ENCODE data around the gene KIF1B. TPM values are rescaled to one million over a fixed set of nuclear protein-coding genes. Genes with fewer than 3 reads are reported as not detected.
"Not testable (repeated sequence)": the region's sequence is repeated elsewhere in the genome, so short reads cannot be mapped to it uniquely, and the experiment has no call there.

Gene KIF1B
- total RNA-seq, 2 donors from 2014 or later = 47.9 to 79.4 TPM

DNA sequence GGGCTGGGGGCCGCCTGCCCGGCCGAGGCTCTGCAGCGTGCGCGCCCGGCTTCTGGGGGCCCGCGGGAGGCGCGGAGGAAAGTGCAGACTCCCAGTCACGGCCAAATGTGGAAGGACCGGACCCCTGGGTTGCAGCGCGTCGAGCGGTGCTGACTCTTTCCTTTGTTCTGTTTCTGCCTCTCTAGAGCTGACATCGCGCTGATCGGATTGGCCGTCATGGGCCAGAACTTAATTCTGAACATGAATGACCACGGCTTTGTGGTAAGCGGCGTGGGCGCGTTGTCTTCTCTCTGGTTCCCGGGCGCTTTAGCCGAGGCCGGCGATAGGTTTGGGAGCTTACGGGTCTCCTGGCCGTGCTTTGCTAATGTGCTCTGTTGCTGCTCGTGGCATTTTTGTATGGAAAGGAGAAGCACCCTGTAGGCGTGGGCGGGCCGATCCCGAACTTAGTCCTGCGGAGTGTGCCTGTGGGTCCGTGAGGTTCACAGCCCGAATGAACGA is 189.1 kb downstream of the KIF1B start:
- intact Hi-C loops (cut with DNase I) = no loop called here
- peak; percentile 85 for DNase-seq (ENCODE audit: low spot score)

- intact Hi-C loops (cut with DNase I) = no loop called here
- no peak for DNase-seq (ENCODE audit: low spot score)
Observed at GRCh38 chr1:10400013-10400412, 189.6 kb downstream of the KIF1B start.

DNA sequence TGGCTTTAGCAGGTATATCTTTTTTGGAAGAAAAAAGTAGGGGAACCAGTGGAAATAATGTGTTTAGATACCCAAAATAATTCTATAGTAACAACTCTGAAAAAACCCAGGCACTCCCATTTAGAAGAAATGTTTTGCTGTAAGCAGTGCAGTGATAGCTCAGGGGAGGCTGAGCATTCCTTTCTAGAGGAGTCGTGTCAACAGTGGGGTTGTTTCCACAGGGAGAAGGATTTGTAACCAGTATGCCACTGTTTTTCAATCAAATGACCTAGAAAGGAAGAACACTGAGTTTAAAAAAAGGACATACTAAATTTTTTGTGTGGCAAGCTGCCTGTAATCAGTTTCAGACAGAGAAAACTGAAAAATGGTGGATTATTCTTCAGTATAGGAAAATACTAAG is 190.9 kb downstream of the KIF1B start:
- DNase-seq (ENCODE audit: low spot score) = no peak
- intact Hi-C loops (cut with DNase I) = no loop called here

DNA sequence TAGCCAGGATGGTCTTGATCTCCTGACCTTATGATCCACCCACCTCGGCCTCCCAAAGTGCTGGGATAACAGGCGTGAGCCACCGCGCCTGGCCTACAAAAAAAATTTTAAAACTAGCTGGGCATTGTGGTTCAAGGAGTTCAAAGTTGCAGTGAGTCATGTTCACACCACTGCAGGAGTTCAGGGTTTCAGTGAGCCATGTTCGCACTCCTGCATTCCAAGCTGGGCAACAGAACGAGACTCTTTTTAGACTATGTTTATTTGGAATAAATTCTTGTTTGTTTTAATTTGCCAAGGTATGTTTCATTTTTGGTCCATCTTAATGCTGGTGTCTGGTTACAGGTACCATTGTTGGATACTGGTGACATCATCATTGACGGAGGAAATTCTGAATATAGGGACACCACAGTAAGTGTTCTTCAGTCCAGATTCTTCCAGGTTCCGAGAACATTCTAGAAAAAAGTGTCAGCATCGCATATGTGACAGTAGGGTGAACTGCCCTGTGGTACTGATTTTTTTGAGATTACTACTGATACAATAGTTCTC is 192.4 kb downstream of the KIF1B start:
- no peak for DNase-seq (ENCODE audit: low spot score)
- intact Hi-C loops (cut with DNase I) = no loop called here

- intact Hi-C loops (cut with DNase I) = loop anchor here in 1 of 2 donors (2.0 kb wide), 1 partner anchor 486 kb away; no protein-coding TSS in a partner anchor
Observed at GRCh38 chr1:10407201-10407600, 196.8 kb downstream of the KIF1B start.

DNA sequence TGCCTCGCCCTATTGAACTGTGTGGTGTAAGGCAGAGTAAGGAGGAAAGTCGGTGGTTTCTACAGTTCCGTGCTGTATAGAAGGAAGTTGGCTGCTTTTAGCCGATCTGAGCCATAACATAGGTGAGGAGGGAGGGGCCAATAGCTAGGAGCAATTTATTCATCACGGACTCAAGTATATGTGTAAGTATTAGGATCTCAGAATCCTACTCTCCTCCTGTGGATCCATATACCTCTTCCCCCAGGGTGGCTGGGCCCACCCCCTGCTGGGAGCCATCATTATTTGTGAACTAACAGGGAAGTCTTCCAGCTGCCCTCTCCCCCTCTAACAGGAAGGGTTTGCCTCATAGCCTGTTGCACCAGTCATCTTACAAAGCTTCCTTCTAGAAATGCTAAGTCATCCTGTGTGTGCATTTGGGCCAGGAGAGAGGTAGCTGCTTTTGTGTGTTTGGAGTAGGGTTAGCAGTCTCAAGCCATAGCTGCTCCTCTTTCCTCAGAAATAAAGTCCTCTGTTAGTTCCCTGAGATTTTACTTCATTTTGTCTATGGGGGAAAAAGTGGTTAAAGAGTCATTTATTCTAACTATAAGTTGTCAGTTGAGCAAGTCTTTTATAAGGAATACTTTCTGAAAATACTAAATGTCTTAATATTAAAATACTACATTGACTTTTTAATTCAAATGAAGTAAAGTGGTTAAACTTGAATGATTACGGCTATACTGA is 205.0 kb downstream of the KIF1B start:
- DNase-seq (ENCODE audit: low spot score) = no peak
- intact Hi-C loops (cut with DNase I) = loop anchor here in 1 of 2 donors (1.0 kb wide), 1 partner anchor 35 kb away; no protein-coding TSS in a partner anchor

More at GRCh38 chr1:10407201-10407600, 196.8 kb downstream of the KIF1B start:
- DNase-seq (ENCODE audit: low spot score) = no peak

- intact Hi-C loops (cut with DNase I) = loop anchor here in 1 of 2 donors (1.0 kb wide), 1 partner anchor 36 kb away; no protein-coding TSS in a partner anchor
- DNase-seq (ENCODE audit: low spot score) = not testable (repeated sequence)
Observed at GRCh38 chr1:10415967-10416366, 205.6 kb downstream of the KIF1B start.

DNA sequence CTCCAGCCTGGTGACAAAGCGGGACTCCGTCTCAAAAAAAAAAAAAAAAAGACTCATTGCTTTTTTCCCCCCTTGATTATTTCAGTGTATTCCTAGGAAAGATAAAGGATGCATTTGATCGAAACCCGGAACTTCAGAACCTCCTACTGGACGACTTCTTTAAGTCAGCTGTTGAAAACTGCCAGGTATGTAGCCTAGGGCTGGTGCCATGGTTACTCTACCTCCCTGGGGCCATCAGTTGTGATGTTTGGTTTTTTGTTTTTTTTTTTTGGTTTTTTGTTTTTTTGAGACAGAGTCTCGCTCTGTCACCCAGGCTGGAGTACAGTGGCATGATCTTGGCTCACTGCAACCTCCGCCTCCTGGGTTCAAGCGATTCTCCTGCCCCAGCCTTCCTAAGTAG is 208.4 kb downstream of the KIF1B start:
- intact Hi-C loops (cut with DNase I); DNase-seq (ENCODE audit: low spot score): not testable (repeated sequence)

DNA sequence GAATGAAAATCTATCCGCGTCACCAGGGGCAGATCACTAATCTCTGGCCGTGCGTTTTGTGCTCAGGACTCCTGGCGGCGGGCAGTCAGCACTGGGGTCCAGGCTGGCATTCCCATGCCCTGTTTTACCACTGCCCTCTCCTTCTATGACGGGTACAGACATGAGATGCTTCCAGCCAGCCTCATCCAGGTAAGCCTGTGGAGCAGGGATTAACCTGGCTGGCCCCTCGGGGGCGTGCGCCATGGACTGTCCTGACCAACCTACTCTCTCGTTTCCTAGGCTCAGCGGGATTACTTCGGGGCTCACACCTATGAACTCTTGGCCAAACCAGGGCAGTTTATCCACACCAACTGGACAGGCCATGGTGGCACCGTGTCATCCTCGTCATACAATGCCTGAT is 209.0 kb downstream of the KIF1B start:
- intact Hi-C loops (cut with DNase I) = no loop called here
- no peak for DNase-seq (ENCODE audit: low spot score)

GRCh38 chr1:10421637-10422036 is 211.3 kb downstream of the KIF1B start:
- intact Hi-C loops (cut with DNase I) = loop anchor here in 1 of 2 donors (5.0 kb wide), 1 partner anchor 1776 kb away; no protein-coding TSS in a partner anchor
- no peak for DNase-seq (ENCODE audit: low spot score)

DNA sequence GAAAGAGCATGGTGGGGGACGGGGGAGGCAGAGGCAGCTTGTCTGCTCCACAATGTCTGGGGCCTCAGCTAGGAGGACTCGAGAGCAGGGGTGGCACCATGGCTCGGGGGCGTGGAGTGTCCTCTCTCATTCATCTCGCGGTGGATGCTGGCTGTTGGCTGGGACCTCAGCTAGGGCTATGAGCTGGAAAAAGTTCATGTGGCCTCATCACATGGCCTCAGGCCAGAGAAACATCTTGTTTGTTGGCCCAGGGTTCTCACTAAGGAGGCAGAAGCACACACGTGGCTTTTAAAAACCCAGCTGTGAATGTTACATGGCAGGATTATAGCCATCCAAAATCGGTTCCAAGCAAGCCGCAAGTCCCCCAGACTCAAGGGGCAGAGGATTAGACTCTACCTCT is 213.7 kb downstream of the KIF1B start:
- peak; percentile 88 for DNase-seq (ENCODE audit: low spot score)
- intact Hi-C loops (cut with DNase I) = loop anchor here in 1 of 2 donors (5.0 kb wide), 1 partner anchor 1773 kb away; no protein-coding TSS in a partner anchor

- intact Hi-C loops (cut with DNase I) = loop anchor here (5.0 kb wide), 2 partner anchors 47 to 1773 kb away; no protein-coding TSS in a partner anchor
- no peak for DNase-seq (ENCODE audit: low spot score)
Observed at GRCh38 chr1:10424651-10425050, 214.3 kb downstream of the KIF1B start.

- intact Hi-C loops (cut with DNase I) = loop anchor here (5.0 kb wide), 1 partner anchor 49 kb away; no protein-coding TSS in a partner anchor
- not testable (repeated sequence) for DNase-seq (ENCODE audit: low spot score)
Observed at GRCh38 chr1:10425826-10426534, 215.6 kb downstream of the KIF1B start.

GRCh38 chr1:10426535-10426848 is 216.1 kb downstream of the KIF1B start:
- intact Hi-C loops (cut with DNase I) = loop anchor here (5.0 kb wide), 1 partner anchor 49 kb away; no protein-coding TSS in a partner anchor
- DNase-seq (ENCODE audit: low spot score) = not testable (repeated sequence)

- intact Hi-C loops (cut with DNase I) = loop anchor here (5.0 kb wide), 1 partner anchor 52 kb away; no protein-coding TSS in a partner anchor
- DNase-seq (ENCODE audit: low spot score) = no peak
Observed at GRCh38 chr1:10428984-10429383, 218.6 kb downstream of the KIF1B start.

GRCh38 chr1:10429868-10430215 is 219.5 kb downstream of the KIF1B start:
- intact Hi-C loops (cut with DNase I) = loop anchor here (5.0 kb wide), 1 partner anchor 53 kb away; no protein-coding TSS in a partner anchor
- no peak for DNase-seq (ENCODE audit: low spot score)

GRCh38 chr1:10430216-10431069 is 220.1 kb downstream of the KIF1B start, which contains the start of gene CENPS:
Gene CENPS, plus strand, starts transcription at chr1:10430433. Its CDS starts 85 bp downstream, at chr1:10430518.
- intact Hi-C loops (cut with DNase I) = no loop called here
- DNase-seq (ENCODE audit: low spot score) = peak; percentile 97
